Stimulated activated CD8-positive, alpha-beta memory T cell treated with anti-CD3 and anti-CD28 coated beads, Interleukin-4, amount 100 ng/mL, for 24 hours (primary cell): Measurements from ENCODE around the gene VSTM2A.
"Not testable (repeated sequence)": the region's sequence is repeated elsewhere in the genome, so short reads cannot be mapped to it uniquely, and the experiment has no call there.

Experiments
- DNase-seq: peaks from one replicate; pipeline ENCODE4 v3.0.0-alpha.2; 2020; ENCODE audit warnings: low read depth

The VSTM2A gene, protein sequence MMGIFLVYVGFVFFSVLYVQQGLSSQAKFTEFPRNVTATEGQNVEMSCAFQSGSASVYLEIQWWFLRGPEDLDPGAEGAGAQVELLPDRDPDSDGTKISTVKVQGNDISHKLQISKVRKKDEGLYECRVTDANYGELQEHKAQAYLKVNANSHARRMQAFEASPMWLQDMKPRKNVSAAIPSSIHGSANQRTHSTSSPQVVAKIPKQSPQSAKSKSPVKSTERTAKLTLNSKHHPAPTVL

DNA sequence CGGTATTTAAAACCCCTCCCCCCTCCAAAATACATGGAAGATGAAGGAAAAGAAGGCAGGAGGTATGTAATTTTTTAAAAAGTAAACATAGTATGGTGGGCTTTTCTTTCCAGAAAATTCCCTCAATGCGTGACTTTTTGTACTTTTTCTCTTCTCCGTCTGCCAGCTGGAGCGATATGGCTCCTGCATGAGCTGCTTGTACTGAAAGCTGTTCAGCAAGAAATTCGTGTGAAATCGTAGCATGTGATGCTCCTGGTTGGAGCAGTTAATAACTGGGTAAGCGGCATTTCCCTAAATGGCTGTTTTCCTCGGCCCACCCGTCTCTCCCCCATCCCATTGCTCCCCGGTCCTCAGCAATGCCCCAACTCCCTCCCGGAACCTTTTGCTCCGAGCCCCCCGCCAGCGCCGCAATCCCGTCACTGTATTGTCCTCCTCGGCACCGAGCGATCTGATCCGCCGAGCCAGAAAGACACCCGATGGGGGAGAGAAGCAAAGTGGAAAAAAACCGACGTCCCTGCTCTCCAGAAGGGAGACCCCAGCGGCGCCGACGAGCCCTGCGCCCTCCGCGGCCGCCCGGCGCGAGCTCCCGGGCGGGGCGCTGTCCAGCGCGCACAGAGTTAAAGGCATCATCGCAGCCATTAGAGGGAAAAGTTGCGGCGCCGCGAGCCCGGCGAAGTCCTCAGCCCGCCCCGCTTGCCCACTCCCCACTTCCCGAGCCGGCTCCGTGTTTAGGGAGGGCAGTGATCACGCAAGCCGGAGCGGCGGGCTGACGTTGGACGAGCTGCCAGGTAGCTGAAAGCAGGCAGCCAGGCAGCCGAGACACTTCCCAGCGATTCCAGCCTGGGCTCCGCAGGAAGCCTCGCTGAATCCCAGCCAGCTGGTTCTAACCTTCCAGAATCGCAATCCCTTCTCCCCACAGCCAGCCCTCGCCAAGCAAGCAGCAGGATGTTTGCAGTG, at the start of gene VSTM2A:
Gene VSTM2A (plus strand): TSS at position 707 of the 957 bp plus-strand sequence. CDS start 356 bp downstream, outside the sequence.
- DNase-seq = no peak

- not testable (repeated sequence) for DNase-seq
Observed at GRCh38 chr7:54504531-54504930, 37.6 kb upstream of the VSTM2A start.

- no peak for DNase-seq
Observed at GRCh38 chr7:54529568-54529967, 12.6 kb upstream of the VSTM2A start.

DNA sequence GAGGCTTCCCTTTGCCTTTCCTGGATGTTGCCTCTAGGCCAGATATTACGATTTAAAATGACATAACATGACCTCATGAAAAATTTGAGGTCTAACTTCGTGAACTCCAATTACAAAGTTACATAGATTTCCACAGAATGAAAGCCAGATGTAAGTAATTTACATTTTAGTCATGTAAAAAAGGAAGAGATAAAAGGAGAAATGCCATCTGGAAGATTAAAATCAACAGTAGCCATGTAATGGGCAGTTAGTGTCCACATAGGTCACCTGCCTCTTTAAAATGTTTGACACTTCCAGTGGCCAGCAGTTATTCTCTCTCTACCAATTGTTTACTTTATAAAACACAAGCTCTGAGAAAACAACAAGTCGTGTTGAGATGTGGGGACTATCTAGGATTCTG, 4.1 kb upstream of the VSTM2A start:
- DNase-seq = no peak

GRCh38 chr7:54543051-54543488, 895 bp downstream of the VSTM2A start:
- no peak for DNase-seq

- no peak for DNase-seq
Observed at GRCh38 chr7:54544149-54544526, 2.0 kb downstream of the VSTM2A start.

GRCh38 chr7:54544527-54545240, 2.5 kb downstream of the VSTM2A start:
- no peak for DNase-seq

DNA sequence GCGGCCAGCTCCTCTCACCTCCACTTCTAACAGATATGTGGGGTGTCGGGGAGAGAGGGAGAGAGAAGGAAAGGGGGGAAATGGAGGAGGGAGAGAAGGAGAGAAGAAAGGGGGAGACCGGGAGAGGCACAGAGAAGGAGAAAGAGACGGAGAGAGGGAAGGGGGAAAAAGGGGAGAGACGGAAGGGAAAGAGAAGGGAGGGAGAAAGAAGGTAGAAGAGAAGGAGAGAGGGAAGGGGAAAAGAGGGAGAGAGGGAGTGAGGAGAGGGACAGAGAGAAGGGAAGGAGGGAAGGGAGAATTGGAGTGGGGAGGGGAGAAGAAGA, 3.0 kb downstream of the VSTM2A start:
- DNase-seq = no peak

GRCh38 chr7:54546081-54546985, 4.2 kb downstream of the VSTM2A start:
- DNase-seq = no peak

DNA sequence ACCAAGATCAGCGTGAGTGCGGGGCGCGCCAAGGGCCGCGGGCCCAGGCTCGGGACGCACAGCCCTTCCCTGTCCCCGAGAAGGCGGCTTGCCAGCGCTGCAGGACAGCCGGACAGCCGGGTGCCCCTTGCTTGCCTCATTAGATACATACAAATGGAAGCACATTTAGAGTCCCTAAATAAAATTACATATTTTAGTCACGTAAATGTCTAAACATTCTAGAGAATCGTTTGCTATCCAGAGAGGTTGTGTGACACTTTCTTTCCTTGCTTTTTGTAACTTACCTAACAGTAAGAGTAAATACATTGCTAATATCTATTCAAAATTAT, 4.8 kb downstream of the VSTM2A start:
- no peak for DNase-seq

- no peak for DNase-seq
Observed at GRCh38 chr7:54550471-54550870, 8.3 kb downstream of the VSTM2A start.

DNA sequence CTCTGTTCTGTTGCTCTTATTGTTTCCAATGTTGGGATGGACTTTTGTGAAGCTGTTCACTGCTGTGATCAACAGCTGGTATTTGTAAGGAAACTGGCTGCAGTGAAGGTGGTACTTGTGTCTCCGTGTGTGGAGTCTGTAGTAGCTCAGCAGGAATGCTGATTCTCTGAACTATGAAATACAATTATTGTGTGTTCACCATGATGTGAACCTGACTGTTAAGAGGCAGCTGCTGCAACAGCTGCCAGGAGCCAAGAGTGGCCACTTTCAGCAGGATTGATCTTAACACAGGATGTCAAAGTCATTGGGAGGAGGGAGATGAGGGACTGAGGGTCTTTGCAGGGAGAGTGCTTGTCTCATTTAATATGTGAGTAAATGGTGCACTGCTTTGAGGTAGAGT, 13.9 kb downstream of the VSTM2A start:
- no peak for DNase-seq

GRCh38 chr7:54559401-54559800, 17.2 kb downstream of the VSTM2A start:
- DNase-seq = no peak

DNA sequence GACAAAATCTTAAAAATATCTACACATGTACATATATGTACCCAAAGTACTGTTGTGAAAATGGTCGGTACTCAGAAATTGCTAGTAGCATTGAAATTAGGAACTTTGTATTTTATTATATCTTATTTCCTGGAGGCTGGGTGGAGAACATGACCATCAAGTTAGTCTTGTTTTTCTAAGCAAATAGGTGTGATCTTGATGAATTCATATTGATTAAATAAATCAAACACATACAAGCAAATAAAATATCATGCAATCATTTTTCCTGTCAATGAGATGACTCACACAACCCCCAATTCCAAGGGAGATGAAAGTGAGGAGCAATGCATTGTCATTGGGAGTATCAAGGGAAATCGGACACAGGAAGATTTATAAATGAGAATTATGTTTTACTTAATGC, 18.0 kb downstream of the VSTM2A start:
- no peak for DNase-seq

- DNase-seq = no peak
Observed at GRCh38 chr7:54560723-54561122, 18.5 kb downstream of the VSTM2A start.

DNA sequence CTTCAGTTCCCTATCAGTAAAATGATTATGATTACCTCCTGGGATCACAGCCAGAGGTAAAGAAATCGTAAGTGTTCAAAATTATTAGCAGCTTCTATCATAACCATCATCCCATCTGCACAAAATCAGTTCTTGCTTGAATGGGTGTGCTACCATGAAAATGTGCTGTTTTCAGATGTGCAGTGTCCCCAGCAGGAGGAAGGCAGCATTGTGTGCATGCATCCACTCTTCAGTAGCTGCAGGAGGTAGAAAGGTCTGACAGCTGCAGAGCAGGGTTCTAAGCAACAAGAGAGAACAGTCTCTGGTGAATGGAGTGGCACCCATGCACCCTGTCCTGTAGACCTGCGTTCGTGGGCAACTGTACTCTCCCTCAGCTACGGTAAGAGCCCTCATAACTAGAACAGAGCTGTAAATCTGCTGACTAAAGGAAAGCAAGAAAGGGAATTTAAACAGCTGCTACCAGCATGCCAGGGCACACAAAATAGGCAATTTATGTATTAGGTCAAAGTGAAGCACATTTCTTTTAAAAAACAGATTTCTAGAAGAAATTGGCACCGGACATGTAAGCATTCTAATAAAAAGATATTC, 21.2 kb downstream of the VSTM2A start:
- DNase-seq = no peak

DNA sequence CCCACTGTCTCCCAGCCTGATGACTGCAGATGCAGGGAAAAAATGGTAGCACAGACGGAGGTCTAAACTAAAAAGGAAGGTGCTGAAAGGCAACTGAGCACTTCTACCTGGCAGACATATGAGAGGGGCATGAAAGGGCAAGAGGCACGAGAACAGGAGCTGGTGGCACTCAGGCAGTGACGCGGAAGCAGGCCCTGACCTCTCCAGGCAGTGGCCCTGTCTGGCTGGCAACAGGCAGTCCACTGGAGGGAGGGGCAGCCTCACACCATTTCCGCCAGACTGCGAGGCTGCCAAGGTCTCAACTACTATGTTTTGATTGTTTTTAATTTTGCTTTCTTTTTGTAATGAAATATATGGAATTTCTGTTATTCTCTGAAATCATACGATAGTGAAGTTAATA, 23.3 kb downstream of the VSTM2A start:
- no peak for DNase-seq

DNA sequence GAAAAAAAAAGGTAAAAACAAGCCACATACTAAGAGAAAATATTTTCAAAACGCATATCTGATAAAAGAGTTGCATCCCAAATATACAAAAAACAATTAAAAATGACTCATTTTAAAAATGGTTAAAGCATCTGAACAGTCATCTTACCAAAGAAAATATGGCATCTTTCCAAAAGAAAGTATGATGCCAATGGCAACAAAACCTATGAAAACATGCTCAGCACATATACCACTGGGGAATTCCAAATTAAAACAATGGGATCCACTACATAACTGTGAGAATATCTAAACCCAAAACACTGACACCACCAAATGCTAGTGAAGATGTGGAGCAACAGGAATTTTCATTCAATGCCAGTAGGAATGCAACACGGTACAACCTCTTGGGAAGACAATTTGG, 39.3 kb downstream of the VSTM2A start:
- DNase-seq = no peak

- no peak for DNase-seq
Observed at GRCh38 chr7:54591404-54592386, 49.5 kb downstream of the VSTM2A start.

DNA sequence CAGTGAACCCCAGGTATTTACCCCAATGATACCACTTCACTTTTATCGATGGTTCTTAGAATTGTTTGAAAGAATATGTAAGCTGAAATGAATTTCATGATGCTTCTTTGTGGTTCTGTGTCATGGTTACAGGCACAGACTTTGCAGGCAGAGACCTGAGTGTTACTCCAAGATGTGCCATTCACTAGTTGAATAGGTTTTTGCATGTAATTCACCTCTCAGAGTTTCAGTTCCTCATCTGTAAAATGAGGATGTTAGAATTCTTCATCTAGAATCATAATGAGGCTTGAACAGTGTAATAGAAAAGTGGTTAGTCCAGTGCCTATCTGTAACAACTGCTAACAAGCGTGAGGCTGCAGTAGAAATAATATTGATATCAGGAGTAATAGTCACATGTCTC, 54.6 kb downstream of the VSTM2A start:
- no peak for DNase-seq
